OCI-M1 (cell line): Measurements from ENCODE around the gene TNS4.

Experiments
- DNase-seq: peaks from one replicate; lab custom pipeline; 2025; lab: John Stamatoyannopoulos, UW

Gene TNS4

DNA sequence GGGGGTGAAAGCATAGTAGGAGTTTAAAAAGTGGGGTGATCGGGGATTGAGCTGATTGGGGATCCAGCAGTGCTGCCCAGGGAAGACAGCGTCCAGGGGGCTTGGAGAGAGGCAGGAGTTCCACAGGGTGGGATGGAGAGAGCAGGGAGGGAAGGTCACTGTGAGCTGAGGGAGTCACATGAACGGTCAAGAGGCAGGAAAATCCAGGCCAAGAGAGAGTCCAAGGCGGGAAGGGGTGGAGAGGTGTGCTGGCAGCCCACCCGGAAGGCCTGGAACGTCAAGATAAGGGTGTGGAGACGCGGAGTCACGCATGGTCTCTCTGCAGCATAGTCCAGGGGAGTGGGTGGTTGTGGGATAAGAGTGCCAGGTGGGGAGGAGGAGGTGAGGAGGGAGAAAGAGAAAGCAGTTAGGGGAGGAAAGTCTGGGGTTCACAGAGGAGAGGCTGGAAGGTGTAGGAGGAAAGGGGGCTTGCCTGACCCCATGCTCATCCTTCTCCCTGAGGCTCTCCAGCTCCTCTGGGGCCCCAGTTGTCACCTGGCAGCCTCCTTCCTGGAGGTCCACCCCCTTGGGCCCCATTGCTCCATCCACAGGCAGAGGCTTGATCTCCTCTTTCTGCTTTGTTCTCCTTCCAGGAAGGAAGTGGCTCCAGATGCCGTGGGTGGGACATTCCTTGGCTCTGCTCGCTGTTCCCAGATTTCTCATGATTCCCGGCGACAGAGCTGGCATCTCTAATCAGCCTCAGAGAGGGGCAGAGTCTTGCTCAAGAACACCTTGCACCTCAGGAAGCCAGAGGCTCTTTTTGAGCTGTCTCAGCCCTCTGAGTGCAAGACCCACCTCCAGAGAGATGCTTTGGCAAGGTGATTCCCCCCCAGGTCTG is 35.1 kb upstream of the TNS4 start:
- peak; percentile 48 for DNase-seq

- DNase-seq: peak; percentile 19
Measured at GRCh38 chr17:40535924-40536294, 34.5 kb upstream of the TNS4 start.

DNA sequence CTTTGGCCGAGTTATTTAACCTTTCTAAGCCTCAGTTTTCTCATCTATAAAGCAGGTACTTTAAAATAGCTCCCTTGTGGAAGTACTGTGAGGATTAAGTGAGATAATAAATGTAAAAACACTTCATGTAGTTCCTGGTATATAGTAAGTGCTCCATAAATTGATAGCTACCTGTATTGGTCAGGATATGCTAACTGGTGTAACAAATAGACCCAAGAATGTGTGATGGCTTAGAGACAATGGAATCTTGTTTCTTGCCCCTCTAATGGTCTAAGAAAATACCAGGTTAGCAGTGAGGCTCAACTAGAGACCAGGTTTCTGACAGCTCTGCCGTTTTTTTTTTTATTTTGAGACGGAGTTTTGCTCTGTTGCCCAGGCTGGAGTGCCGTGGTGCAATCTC is 34.0 kb upstream of the TNS4 start:
- DNase-seq: no peak

- no peak for DNase-seq
Measured at GRCh38 chr17:40534371-40535189, 33.2 kb upstream of the TNS4 start.

- no peak for DNase-seq
Measured at GRCh38 chr17:40533896-40534295, 32.5 kb upstream of the TNS4 start.

DNA sequence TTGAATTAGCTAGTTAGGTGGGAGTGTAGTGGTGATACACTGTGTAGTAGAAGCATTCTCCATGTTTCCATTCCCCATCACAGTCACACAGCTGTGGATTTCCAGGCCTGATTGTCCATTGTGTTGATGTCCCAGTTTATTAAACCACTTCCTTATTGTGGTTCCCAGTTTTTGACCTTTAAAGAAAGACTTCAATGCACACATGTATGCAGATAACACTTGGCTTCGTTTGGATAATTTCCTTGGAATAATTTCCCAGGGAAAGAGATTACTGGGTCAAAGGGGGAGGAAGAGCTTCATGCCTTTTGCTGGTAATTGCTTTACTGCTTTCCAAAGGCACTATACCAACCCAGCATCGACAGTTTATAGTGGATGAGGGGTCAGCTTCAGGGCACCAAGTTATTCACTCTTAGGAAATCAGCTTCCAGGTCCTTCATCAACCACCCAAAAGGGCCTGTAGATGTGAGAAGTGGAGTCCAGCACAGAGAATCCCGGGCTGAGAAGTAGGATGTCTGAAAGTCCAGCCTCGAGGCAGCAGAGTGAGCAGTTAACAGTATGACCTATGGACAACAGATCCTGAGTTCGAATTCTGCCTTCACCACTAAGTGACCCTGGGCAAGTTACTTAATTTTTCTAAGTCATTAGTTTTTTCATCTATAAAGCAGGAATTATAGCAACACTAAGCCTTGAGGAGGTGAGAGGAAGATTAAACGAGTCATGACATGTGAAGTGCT is 31.3 kb upstream of the TNS4 start:
- DNase-seq: peak; percentile 35

GRCh38 chr17:40531051-40531991 is 29.9 kb upstream of the TNS4 start:
- DNase-seq: no peak

- no peak for DNase-seq
Measured at GRCh38 chr17:40530531-40530994, 29.1 kb upstream of the TNS4 start.

GRCh38 chr17:40529991-40530390 is 28.6 kb upstream of the TNS4 start:
- no peak for DNase-seq

DNA sequence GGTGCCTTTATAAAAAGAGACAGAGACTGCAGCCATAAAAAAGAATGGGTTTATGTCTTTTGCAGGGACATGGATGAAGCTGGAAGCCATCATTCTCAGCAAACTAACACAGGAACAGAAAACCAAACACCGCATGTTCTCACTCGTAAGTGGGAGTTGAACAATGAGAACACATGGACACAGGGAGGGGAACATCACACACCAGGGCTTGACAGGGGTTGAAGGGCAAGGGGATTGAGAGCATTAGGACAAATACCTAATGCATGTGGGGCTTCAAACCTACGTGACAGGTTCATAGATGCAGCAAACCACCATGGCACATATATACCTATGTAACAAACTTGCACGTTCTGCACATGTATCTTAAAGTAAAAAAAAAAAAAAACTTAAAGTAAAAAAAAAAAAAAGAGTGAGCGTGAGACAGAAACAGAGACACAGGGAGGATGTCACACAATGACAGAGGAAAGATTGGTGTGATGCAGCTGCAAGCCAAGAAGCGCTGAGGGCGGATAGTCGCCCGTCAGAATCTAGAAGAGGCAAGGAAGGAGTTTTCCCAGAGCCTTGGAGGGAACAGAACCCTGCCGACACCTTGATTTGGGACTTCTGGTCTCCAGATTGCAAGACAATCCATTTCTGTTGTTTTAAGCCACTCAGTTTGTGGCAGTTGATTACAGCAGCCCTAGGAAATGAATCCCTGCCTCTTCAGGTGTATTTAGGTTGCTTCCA is 27.4 kb upstream of the TNS4 start:
- no peak for DNase-seq

DNA sequence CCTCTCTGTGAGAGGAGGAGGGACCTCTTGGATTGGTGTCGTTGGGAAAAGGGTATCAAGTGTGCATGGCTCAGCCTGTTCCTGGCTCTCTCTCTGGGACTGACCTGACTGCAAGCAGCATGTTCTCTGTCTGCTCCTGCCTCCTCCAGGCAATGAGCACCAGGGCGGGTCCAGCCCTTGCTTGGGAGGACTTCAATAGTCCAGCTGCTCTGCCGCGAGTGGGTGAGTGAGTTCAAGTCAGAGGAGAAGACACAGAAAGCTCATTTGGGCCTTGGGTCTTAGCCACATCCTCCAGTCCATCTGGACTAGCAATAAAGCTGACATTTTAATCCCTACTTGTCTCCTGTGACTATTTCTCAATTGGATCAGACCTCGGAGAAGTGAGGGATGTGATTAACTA is 25.2 kb upstream of the TNS4 start:
- DNase-seq: no peak

- DNase-seq: peak; percentile 66
Measured at GRCh38 chr17:40525294-40525693, 23.9 kb upstream of the TNS4 start.

- peak; percentile 31 for DNase-seq
Measured at GRCh38 chr17:40524243-40524965, 23.0 kb upstream of the TNS4 start.

DNA sequence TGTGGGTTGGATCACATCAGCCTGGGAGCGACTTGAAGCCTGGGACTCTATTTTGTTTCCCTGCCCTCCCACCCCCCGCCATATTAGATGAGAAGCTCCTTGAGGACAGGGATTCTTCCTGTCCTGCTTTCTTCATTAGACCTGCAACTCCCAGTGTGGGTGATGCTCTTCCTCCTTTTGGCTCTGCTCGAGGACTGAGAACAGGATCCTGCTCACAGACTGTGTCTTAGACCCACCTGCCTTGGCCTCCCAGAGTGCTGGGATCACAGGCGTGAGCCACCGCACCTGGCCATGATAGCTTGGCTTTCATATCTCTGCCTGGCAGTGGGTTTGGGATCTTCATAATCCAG is 21.5 kb upstream of the TNS4 start:
- DNase-seq: no peak

DNA sequence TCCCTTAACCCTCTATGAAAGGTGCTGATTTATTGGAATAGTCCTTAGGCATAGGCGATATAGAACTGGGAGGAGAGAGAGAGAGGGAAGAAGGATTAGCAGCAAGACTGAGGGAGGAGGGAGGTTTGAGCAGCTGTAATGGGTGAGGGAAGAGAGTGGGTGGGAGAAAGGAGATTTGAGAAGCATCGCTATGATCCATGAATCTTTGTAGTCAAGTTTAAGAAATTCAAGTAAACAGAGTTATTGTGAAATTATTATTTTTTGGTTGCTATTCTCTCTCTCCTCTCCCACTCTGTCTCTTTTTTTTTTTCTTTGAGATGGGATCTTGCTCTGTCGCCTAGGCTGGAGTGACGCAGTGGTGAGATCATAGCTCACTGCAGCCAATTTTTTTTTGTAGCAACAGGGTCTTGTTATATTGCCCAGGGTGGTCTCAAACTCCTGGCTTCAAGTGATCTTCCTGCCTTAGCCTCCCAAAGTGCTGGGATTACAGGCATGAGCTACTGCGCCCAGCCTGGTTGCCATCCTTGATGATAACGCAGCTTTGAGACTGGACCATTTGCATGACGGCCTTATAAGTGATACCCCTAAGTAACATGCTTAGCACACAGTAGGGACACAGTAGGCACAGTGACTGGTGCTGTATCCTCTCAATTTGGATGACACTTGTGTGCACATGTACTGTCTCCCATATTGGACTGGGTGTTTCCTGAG is 21.0 kb upstream of the TNS4 start:
- no peak for DNase-seq

DNA sequence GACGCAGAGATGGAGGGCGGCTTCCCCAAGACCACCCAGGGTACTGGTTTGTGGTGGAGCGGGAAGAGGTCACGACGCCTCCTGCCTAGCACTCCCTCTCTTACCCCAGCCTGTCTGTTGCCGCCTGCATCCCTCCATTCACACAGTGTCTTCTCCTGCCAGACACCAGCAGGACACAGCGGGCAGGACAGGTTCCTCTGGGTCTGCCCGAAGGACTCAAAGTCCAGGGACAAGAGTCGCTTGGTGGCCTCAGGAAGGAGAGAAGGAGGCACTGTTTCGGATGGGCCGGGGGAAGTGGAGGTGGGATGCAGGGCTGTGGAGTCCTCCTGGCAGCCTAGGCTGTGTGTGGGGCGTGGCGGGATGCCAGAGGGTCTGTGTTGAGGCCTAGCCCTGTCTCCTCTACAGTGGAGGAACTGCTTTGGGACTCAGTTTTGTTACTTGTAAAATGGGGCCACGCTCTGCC is 19.6 kb upstream of the TNS4 start:
- DNase-seq: no peak

DNA sequence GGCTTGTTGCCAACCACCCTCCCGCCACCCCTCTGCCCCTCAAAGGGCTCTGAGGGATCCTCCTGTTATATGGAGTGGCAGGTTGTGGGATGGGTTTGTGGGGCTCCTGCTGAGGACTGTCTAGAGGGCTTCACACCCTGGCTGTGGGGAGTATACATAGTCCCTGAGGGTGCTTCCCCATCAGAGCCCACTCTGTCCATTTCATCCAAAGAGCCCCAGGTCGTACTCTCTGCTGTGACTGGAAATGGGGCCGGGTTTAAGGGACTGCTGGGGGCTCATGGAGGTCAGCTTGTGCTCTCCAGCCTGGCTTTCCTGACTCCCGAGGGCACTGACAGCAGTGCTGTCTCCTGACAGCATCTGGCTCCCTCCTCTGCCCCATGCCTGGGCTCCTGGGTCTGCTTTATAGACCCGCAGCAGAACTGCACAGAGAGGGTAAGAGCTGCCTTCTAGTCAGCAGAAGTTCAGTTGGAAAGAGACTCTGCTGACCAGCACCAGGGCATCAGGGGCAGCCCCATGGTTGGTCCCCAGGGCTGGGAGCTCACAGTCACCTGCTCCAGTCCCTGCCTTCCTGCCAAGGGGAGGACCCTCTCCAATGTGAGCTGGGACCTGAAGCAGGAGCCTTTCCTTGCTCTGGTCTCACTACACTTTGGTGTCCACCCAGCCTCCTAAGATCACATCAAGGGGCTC is 17.8 kb upstream of the TNS4 start:
- DNase-seq: no peak

- DNase-seq: peak; percentile 12
Measured at GRCh38 chr17:40518401-40519088, 17.1 kb upstream of the TNS4 start.
